ENCODE data around the gene DAP. TPM values are rescaled to one million over a fixed set of nuclear protein-coding genes. Genes with fewer than 3 reads are reported as not detected.

Gene DAP
- total RNA-seq, 1 experiment from 2014 or later = 95.9 TPM

GRCh38 chr5:10690460-10691440, 70.3 kb downstream of the DAP start:
- no peak for DNase-seq (ENCODE audit: low spot score)
- no TSS peak for BruUV-seq (replicated peaks)
- intact Hi-C loops (cut with micrococcal nuclease; ENCODE audit: unreplicated experiment) = loop anchor here (10.0 kb wide), 2 partner anchors 294 to 1334 kb away; no protein-coding TSS in a partner anchor
- POLR2A ChIA-PET (ENCODE audit: low non-redundant PET) = no interaction called here
- Histone ChIP-seq H3K4me1 (ENCODE audit: insufficient read depth, low read length, poor library complexity, severe bottlenecking) (peaks cover 10% of the 10 kb centered on the region), H3K27ac (ENCODE audit: low read depth, low read length, poor library complexity, severe bottlenecking) (no peak overlapping the region), H3K4me3 (ENCODE audit: low read depth, low read length, poor library complexity, severe bottlenecking) (no peak overlapping the region), H3K36me3 (ENCODE audit: insufficient read depth, low read length, poor library complexity, severe bottlenecking) (peaks cover 6% of the 10 kb centered on the region), H3K9me3 (ENCODE audit: low read depth, low read length, poor library complexity, severe bottlenecking) (no peaks in the 10 kb centered on the region), H3K27me3 (replicated peaks; ENCODE audit: insufficient read depth, low read depth, low read length, poor library complexity) (no peaks in the 10 kb centered on the region)
- TF ChIP-seq CTCF (conservative IDR thresholded peaks at IDR 0.05; ENCODE audit: low read depth, low read length) (no peak), EZH2 (IDR thresholded peaks at IDR 0.05; ENCODE audit: borderline replicate concordance, low read depth, low read length, poor library complexity, severe bottlenecking) (no peak)
- CTCF ChIA-PET = no interaction called here

DNA sequence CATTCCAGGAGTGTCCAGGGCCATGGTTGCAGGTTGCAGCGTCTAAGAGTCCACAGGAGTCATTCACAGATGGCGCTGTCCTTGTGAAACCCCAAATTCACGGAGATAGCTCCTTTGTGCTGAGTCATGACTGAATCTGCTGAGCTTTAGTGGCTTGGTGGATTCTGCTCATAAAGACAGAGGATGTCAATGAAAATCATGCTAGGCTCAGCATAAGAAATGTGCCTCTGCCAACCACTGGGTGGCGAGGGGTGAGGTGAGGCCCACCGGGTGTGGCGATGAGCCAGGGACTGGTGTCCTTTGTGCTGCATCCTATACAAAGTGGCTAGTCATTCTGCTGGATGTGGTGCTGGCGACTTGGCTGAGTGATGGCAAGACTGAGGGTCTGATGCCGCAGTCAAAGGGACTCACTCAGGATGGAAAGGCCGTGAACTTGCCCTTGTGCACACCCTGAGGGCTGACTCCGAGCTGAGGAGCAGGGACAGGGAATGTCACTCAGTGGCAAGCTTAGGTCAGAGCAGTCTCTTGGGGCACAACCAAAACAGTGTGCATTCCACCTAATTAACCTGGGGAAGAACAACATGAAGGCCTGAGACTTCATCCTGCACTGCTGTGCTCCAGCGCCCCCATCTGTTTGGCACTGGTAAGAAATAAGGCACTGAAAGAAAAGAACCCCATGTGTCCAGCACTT, 71.5 kb downstream of the DAP start:
- no TSS peak for BruUV-seq (replicated peaks)
- Histone ChIP-seq H3K9me3 (ENCODE audit: low read depth, low read length, poor library complexity, severe bottlenecking) (no peaks in the 10 kb centered on the region), H3K4me1 (ENCODE audit: insufficient read depth, low read length, poor library complexity, severe bottlenecking) (no peaks in the 10 kb centered on the region), H3K27ac (ENCODE audit: low read depth, low read length, poor library complexity, severe bottlenecking) (no peak overlapping the region), H3K36me3 (ENCODE audit: insufficient read depth, low read length, poor library complexity, severe bottlenecking) (peaks cover 6% of the 10 kb centered on the region), H3K27me3 (replicated peaks; ENCODE audit: insufficient read depth, low read depth, low read length, poor library complexity) (no peaks in the 10 kb centered on the region), H3K4me3 (ENCODE audit: low read depth, low read length, poor library complexity, severe bottlenecking) (no peak overlapping the region)
- DNase-seq (ENCODE audit: low spot score) = peak; percentile 77
- ChIA-PET CTCF (no interaction called here), POLR2A (ENCODE audit: low non-redundant PET) (no interaction called here)
- intact Hi-C loops (cut with micrococcal nuclease; ENCODE audit: unreplicated experiment) = loop anchor here (10.0 kb wide), 2 partner anchors 295 to 1335 kb away; no protein-coding TSS in a partner anchor
- TF ChIP-seq EZH2 (IDR thresholded peaks at IDR 0.05; ENCODE audit: borderline replicate concordance, low read depth, low read length, poor library complexity, severe bottlenecking) (no peak), CTCF (conservative IDR thresholded peaks at IDR 0.05; ENCODE audit: low read depth, low read length) (peak; percentile 53)

GRCh38 chr5:10688651-10689171, 72.3 kb downstream of the DAP start:
- ChIA-PET CTCF (no interaction called here), POLR2A (ENCODE audit: low non-redundant PET) (no interaction called here)
- intact Hi-C loops (cut with micrococcal nuclease; ENCODE audit: unreplicated experiment) = no loop called here
- Histone ChIP-seq H3K4me1 (ENCODE audit: insufficient read depth, low read length, poor library complexity, severe bottlenecking) (no peaks in the 10 kb centered on the region), H3K27me3 (replicated peaks; ENCODE audit: insufficient read depth, low read depth, low read length, poor library complexity) (no peaks in the 10 kb centered on the region), H3K4me3 (ENCODE audit: low read depth, low read length, poor library complexity, severe bottlenecking) (no peak overlapping the region), H3K36me3 (ENCODE audit: insufficient read depth, low read length, poor library complexity, severe bottlenecking) (peaks cover 6% of the 10 kb centered on the region), H3K9me3 (ENCODE audit: low read depth, low read length, poor library complexity, severe bottlenecking) (no peaks in the 10 kb centered on the region), H3K27ac (ENCODE audit: low read depth, low read length, poor library complexity, severe bottlenecking) (no peak overlapping the region)
- no TSS peak for BruUV-seq (replicated peaks)
- TF ChIP-seq EZH2 (IDR thresholded peaks at IDR 0.05; ENCODE audit: borderline replicate concordance, low read depth, low read length, poor library complexity, severe bottlenecking) = no peak
- TF ChIP-seq CTCF (conservative IDR thresholded peaks at IDR 0.05; ENCODE audit: low read depth, low read length) = no peak
- no peak for DNase-seq (ENCODE audit: low spot score)

Data from A673 (cell line).